PC-3 (cell line): ENCODE measurements around the gene UGT2B11. TPM values are rescaled to one million over a fixed set of nuclear protein-coding genes. Genes with fewer than 3 reads are reported as not detected.
A peak's percentile ranks its signal among the peaks of the same experiment; 100 is the strongest.
"Not testable (repeated sequence)": the region's sequence is repeated elsewhere in the genome, so short reads cannot be mapped to it uniquely, and the experiment has no call there.

Source experiments
- ATAC-seq: fragments of 200-7000 bp; cut with Tn5 transposase; 2 replicates; pipeline ENCODE4 v1.9.1; 2020; ENCODE audit warnings: mild to moderate bottlenecking, moderate library complexity
- BruUV-seq: library from RNA; stranded (reverse); fragments of 400-500 nt; replicated peaks from 2 replicates; lab custom pipeline; 2021; lab: Mats Ljungman, UMichigan
- CTCF ChIA-PET: fragments of 300-600 bp; sonication (Branson Sonifier 250); formaldehyde crosslinking; loops from one replicate; lab custom pipeline; 2022; ENCODE audit warnings: antibody characterized with exemption; lab: Charles Lee
- POLR2A ChIA-PET: fragments of 300-600 bp; sonication (Branson Sonifier 250); formaldehyde crosslinking; loops from one replicate; lab custom pipeline; 2022; ENCODE audit warnings: antibody characterized with exemption; ENCODE audit not compliant: unreplicated experiment; lab: Charles Lee
- DNase-seq: peaks from one replicate; pipeline ENCODE4 v3.0.0-alpha.2; 2015
- H2AFZ ChIP-seq: fragments of 300-600 bp; sonication (generic); 2 replicates; pipeline ENCODE4 v1.6.0; 2016; ENCODE audit warnings: antibody characterized with exemption, low read length
- H3F3A ChIP-seq: fragments of 300-600 bp; sonication (generic); one replicate; pipeline ENCODE4 v1.6.0; 2017; ENCODE audit warnings: antibody characterized with exemption, low read length, control low read depth, mild to moderate bottlenecking; ENCODE audit not compliant: unreplicated experiment
- H3K27ac ChIP-seq: fragments of 300-600 bp; sonication (generic); 2 replicates; pipeline ENCODE4 v1.5.1; 2016; ENCODE audit warnings: mild to moderate bottlenecking, low read length
- H3K27me3 ChIP-seq: fragments of 300-600 bp; sonication (generic); 2 replicates; pipeline ENCODE4 v1.6.1; 2016; ENCODE audit warnings: low read length, mixed read lengths
- H3K36me3 ChIP-seq: fragments of 300-600 bp; sonication (generic); 2 replicates; pipeline ENCODE4 v1.6.1; 2016; ENCODE audit warnings: low read depth, mixed run types, low read length, mixed read lengths
- H3K4me1 ChIP-seq: fragments of 300-600 bp; sonication (generic); 2 replicates; pipeline ENCODE4 v1.5.1; 2016; ENCODE audit warnings: low read length; ENCODE audit not compliant: insufficient read depth
- H3K4me2 ChIP-seq: fragments of 300-600 bp; sonication (generic); 2 replicates; pipeline ENCODE4 v1.6.0; 2016; ENCODE audit warnings: low read length
- H3K4me3 ChIP-seq: fragments of 300-600 bp; sonication (generic); 2 replicates; pipeline ENCODE4 v1.5.1; 2016; ENCODE audit warnings: mild to moderate bottlenecking, low read length, mixed read lengths
- H3K79me2 ChIP-seq: fragments of 300-600 bp; sonication (generic); 2 replicates; pipeline ENCODE4 v1.6.1; 2017; ENCODE audit warnings: low read length, mixed read lengths
- H3K9ac ChIP-seq: fragments of 300-600 bp; sonication (generic); 2 replicates; pipeline ENCODE4 v1.6.0; 2016; ENCODE audit warnings: mild to moderate bottlenecking, low read length
- H3K9me2 ChIP-seq: fragments of 300-600 bp; sonication (generic); replicated peaks from 2 replicates; pipeline ENCODE4 v1.6.1; 2016; ENCODE audit warnings: mixed run types, low read length, mixed read lengths
- H3K9me3 ChIP-seq: fragments of 300-600 bp; sonication (generic); 2 replicates; pipeline ENCODE4 v1.6.1; 2016; ENCODE audit warnings: low read length, mixed read lengths
- H4K20me1 ChIP-seq: fragments of 300-600 bp; sonication (generic); 2 replicates; pipeline ENCODE4 v1.6.1; 2016; ENCODE audit warnings: low read length, mixed read lengths
- CTCF ChIP-seq: fragments of 300-600 bp; sonication (generic); conservative IDR thresholded peaks from 2 replicates; pipeline ENCODE4 v1.5.1; 2017; ENCODE audit warnings: antibody characterized with exemption, low read depth, mild to moderate bottlenecking, low read length
- EZH2 ChIP-seq: fragments of 300-600 bp; sonication (generic); IDR thresholded peaks from one replicate; pipeline ENCODE4 v1.6.1; 2017; ENCODE audit warnings: antibody characterized with exemption, mild to moderate bottlenecking, low read length; ENCODE audit not compliant: unreplicated experiment
- EZH2phosphoT487 ChIP-seq: fragments of 300-600 bp; sonication (generic); IDR thresholded peaks from 2 replicates; pipeline ENCODE4 v1.6.1; 2018; ENCODE audit warnings: mild to moderate bottlenecking, antibody characterized with exemption, low read length, borderline replicate concordance
- intact Hi-C: fragments of 100-400 bp; cut with micrococcal nuclease; formaldehyde crosslinking; loops from 2 replicates; pipeline ENCODE4 v1.9.0; 2023
- total RNA-seq: library from RNA; depleted of rRNA; stranded (reverse); fragments of >200 nt; gene quantifications from 2 replicates; pipeline ENCODE4 v1.2.3, GENCODE V29; 2014

Gene UGT2B11
- total RNA-seq, 1 experiment from 2014 or later = not detected

- Histone ChIP-seq H3F3A (no peaks in the 10 kb centered on the region), H3K4me2 (no peak overlapping the region), H3K4me3 (no peak overlapping the region), H3K27me3 (no peaks in the 10 kb centered on the region), H3K9ac (no peak overlapping the region), H3K36me3 (no peaks in the 10 kb centered on the region), H3K27ac (no peak overlapping the region), H3K9me3 (no peaks in the 10 kb centered on the region), H3K4me1 (no peaks in the 10 kb centered on the region), H2AFZ (peak overlapping the region; percentile 28; the same call in 1 of the 2 replicates), H4K20me1 (no peaks in the 10 kb centered on the region), H3K79me2 (no peaks in the 10 kb centered on the region), H3K9me2 (no peaks in the 10 kb centered on the region)
- POLR2A ChIA-PET = no interaction called here
- DNase-seq (no peak), ATAC-seq (no peak)
- intact Hi-C loops = loop anchor here (5.0 kb wide), 1 partner anchor 47 kb away; no protein-coding TSS in a partner anchor
- no TSS peak for BruUV-seq
- CTCF ChIA-PET = no interaction called here
- TF ChIP-seq EZH2 = no peak
These were observed 10.3 kb upstream of the UGT2B11 start for GRCh38 chr4:69224891-69225290.

GRCh38 chr4:69223277-69223676, 8.7 kb upstream of the UGT2B11 start:
- H3K4me1 ChIP-seq, BruUV-seq, POLR2A ChIA-PET, H4K20me1 ChIP-seq, H3K9me2 ChIP-seq, H3K79me2 ChIP-seq, DNase-seq, CTCF ChIA-PET, H3K4me3 ChIP-seq, H3F3A ChIP-seq, H2AFZ ChIP-seq, H3K9ac ChIP-seq, H3K27me3 ChIP-seq, H3K27ac ChIP-seq, H3K9me3 ChIP-seq, H3K36me3 ChIP-seq, ATAC-seq, H3K4me2 ChIP-seq: not testable (repeated sequence)
- intact Hi-C loops = loop anchor here (5.0 kb wide), 1 partner anchor 49 kb away; no protein-coding TSS in a partner anchor

DNA sequence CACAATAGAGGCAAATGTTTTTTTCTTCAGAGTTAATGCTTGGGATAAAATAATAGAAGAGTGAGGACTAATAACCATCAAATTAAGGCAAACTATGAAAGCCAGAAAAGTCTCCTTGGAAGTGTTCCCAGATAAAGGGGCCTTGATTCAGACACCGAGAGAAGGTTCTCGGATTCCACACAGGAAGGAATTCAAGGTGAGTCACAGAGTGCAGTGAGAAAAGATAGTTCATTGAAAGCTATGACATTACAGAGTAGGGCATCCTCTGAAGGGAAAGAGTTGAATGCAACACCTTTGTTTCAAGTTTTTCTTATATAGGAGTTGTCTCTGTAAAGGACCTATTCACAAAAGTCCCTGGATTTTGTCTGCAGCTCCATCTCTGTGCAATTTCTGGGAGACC, 3.9 kb upstream of the UGT2B11 start:
- POLR2A ChIA-PET, H2AFZ ChIP-seq, H3K4me3 ChIP-seq, H3K9me2 ChIP-seq, H3K36me3 ChIP-seq, H3F3A ChIP-seq, H3K9ac ChIP-seq, H3K79me2 ChIP-seq, H3K27me3 ChIP-seq, intact Hi-C loops, CTCF ChIA-PET, H3K9me3 ChIP-seq, BruUV-seq, H3K27ac ChIP-seq, H4K20me1 ChIP-seq, H3K4me2 ChIP-seq, H3K4me1 ChIP-seq: not testable (repeated sequence)
- ATAC-seq (peak; percentile 80), DNase-seq (peak; percentile 33)

DNA sequence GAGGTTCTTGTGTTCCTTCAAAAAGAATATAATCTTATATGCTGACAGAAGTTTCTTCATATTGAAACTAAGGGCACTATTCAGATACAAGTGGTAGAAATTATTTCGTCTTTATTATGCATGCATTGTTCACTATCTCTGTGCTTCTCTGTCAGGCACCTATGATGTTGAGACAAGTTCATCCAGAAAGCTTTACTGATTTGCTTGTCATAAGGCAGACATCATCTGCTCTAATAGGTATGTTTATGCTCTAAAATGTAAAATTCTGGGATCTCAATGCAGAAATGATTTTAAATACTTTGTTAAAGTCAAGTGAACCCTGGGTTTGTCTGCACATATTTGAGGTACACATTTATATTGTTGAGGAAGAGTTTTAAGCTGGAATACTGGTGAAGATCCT, 3.6 kb downstream of the UGT2B11 start:
- Histone ChIP-seq H3K9me2 (no peaks in the 10 kb centered on the region), H2AFZ (no peak overlapping the region), H3F3A (no peaks in the 10 kb centered on the region), H3K9me3 (no peaks in the 10 kb centered on the region), H3K27me3 (no peaks in the 10 kb centered on the region), H3K27ac (no peak overlapping the region), H3K4me2 (no peak overlapping the region), H3K79me2 (no peaks in the 10 kb centered on the region), H3K9ac (no peak overlapping the region), H3K4me3 (no peak overlapping the region), H3K4me1 (no peaks in the 10 kb centered on the region), H3K36me3 (no peaks in the 10 kb centered on the region), H4K20me1 (no peaks in the 10 kb centered on the region)
- ATAC-seq (no peak), DNase-seq (no peak)
- ChIA-PET CTCF (no interaction called here), POLR2A (no interaction called here)
- BruUV-seq = no TSS peak
- TF ChIP-seq EZH2phosphoT487 = no peak
- no peak for TF ChIP-seq CTCF
- no peak for TF ChIP-seq EZH2
- intact Hi-C loops = no loop called here

DNA sequence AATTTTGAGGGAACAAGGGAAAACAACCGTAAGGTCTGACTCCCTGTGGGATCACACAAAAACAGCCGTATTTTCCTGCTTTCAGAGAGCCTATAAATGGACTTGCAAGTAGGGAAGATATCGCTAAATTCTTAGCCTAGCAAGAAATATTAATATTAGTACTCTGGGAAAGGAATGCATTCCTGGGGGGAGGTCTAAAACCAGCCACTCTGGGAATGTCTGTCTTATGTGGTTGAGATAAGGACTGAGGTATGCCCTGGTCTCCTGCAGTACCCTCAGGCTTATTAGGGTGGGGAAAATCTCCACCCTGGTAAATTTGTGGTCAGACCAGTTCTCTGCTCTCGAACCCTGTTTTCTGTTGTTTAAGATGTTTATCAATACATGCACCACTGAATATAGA, 16.0 kb downstream of the UGT2B11 start:
- H3K27ac ChIP-seq, CTCF ChIA-PET, H3K36me3 ChIP-seq, H3K9me3 ChIP-seq, H4K20me1 ChIP-seq, ATAC-seq, H3K9me2 ChIP-seq, POLR2A ChIA-PET, DNase-seq, H3F3A ChIP-seq, H3K4me2 ChIP-seq, H3K4me3 ChIP-seq, H3K9ac ChIP-seq, intact Hi-C loops, H3K27me3 ChIP-seq, H3K79me2 ChIP-seq, H2AFZ ChIP-seq, BruUV-seq: not testable (repeated sequence)
- peaks cover 22% of the 10 kb centered on the region for H3K4me1 ChIP-seq
